ENCODE data around the gene WDR70. TPM values are rescaled to one million over a fixed set of nuclear protein-coding genes. Genes with fewer than 3 reads are reported as not detected.
"Not testable (repeated sequence)": the region's sequence is repeated elsewhere in the genome, so short reads cannot be mapped to it uniquely, and the experiment has no call there.

Gene WDR70
- total and polyA plus RNA-seq, 2 of the 8 experiments (the other 6 are each of a cell fraction or from before 2014, with no cell fraction given): 10.6 to 37.4 TPM

DNA sequence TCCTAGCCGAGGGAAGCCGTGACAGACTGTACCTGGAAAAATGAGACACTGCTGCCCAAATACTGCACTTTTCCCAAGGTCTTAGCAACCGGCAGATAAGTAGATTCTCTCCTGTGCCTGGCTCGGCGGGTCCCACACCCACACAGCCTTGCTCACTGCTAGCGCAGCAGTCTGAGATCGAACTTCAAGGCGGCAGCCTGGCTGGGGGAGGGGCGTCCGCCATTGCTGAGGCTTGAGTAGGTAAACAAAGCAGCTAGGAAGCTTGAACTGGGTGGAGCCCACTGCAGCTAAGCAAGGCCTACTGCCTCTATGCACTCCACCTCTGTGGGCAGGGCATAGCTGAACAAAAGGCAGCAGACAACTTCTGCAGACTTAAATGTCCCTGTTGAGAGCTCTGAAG is 309.8 kb downstream of the WDR70 start:
- H3K79me2 ChIP-seq (ENCODE audit: control insufficient read depth in 1 of 2, insufficient read depth in 2 of 2, low read length in 2 of 2); H2AK5ac ChIP-seq (ENCODE audit: low read depth, low read length); H2BK5ac ChIP-seq (ENCODE audit: low read depth, low read length); H3K4ac ChIP-seq (replicated peaks; ENCODE audit: insufficient read length, low read depth, low read length); H2BK20ac ChIP-seq (ENCODE audit: low read length); H3K27ac ChIP-seq (ENCODE audit: low read depth, low read length); H3K56ac ChIP-seq (replicated peaks; ENCODE audit: insufficient read length, low read depth, low read length); H3K4me3 ChIP-seq (ENCODE audit: extremely low read depth in 1 of 4, insufficient read depth in 2 of 4, low read depth in 3 of 4, low read length in 4 of 4); H2BK15ac ChIP-seq (ENCODE audit: low read length); FAIRE-seq; H3K14ac ChIP-seq (ENCODE audit: insufficient read length); H2BK12ac ChIP-seq (ENCODE audit: low read depth, low read length); H3K23ac ChIP-seq (ENCODE audit: insufficient read length); H3K18ac ChIP-seq (ENCODE audit: extremely low read depth, low read length); H3K79me1 ChIP-seq (ENCODE audit: low read depth, low read length); H3K23me2 ChIP-seq (ENCODE audit: low read depth, low read length); H4K91ac ChIP-seq (replicated peaks; ENCODE audit: insufficient read length, low read length); H4K20me1 ChIP-seq (replicated peaks in 1 of 2; ENCODE audit: control insufficient read depth in 1 of 2, insufficient read depth in 2 of 2, low read length in 2 of 2); H3K9me3 ChIP-seq (ENCODE audit: insufficient read depth in 2 of 2, low read depth in 1 of 2, low read length in 1 of 2); H3K36me3 ChIP-seq (ENCODE audit: control insufficient read depth in 2 of 4, insufficient read depth in 4 of 4, low read length in 3 of 4); POLR2A ChIA-PET (ENCODE audit: partially characterized antibody); H3K9ac ChIP-seq (replicated peaks in 1 of 4; ENCODE audit: extremely low read depth in 1 of 4, low read depth in 3 of 4, low read length in 3 of 4); H4K8ac ChIP-seq (ENCODE audit: extremely low read depth, insufficient read depth, low read length); H2BK120ac ChIP-seq (replicated peaks; ENCODE audit: low read depth, low read length); DNase-seq (ENCODE audit: low read depth in 1 of 2, low spot score in 2 of 2); H3K4me1 ChIP-seq (replicated peaks in 1 of 4; ENCODE audit: control insufficient read depth in 3 of 4, insufficient read depth in 4 of 4, low read length in 3 of 4); H2AFZ ChIP-seq (ENCODE audit: low read length); H4K5ac ChIP-seq (ENCODE audit: insufficient read length, low read depth, low read length); H3K4me2 ChIP-seq (ENCODE audit: insufficient read depth in 1 of 2, low read depth in 2 of 2, low read length in 2 of 2); H3K27me3 ChIP-seq (replicated peaks in 1 of 4; ENCODE audit: control insufficient read depth in 3 of 4, extremely low read depth in 1 of 4, insufficient read depth in 3 of 4, low read length in 3 of 4): not testable (repeated sequence)
- CTCF ChIA-PET (ENCODE audit: partially characterized antibody): interaction anchor here (1.8 kb wide), 1 partner anchor 34 kb away, joined by 4 read pairs; no protein-coding TSS in a partner anchor
- 79% methylated on average over 8 of the region's 10 CpGs; no CpG with 5 or more reads in 1 of the 2 experiments for WGBS, 2 experiments (ENCODE audit: extremely low coverage in 1 of 2, insufficient coverage in 1 of 2, insufficient read length in 1 of 2, insufficient replicate concordance in 2 of 2, low coverage in 1 of 2, low lambda C conversion rate in 2 of 2, missing lambda C conversion rate in 1 of 2)

DNA sequence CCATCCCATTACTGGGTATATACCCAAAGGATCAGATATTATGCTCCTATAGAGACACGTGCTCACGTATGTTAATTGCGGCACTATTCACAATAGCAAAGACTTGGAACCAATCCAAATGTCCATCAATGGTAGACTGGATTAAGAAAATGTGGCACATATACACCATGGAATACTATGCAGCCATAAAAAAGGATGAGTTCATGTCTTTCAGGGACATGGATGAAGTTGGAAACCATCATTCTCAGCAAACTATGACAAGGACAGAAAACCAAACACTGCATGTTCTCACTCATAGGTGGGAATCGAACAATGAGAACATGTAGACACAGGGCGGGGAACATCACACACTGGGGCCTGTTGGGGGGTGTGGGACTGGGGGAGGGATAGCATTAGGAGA is 315.2 kb downstream of the WDR70 start:
- H3K18ac ChIP-seq (ENCODE audit: extremely low read depth, low read length); H4K8ac ChIP-seq (ENCODE audit: extremely low read depth, insufficient read depth, low read length); H4K5ac ChIP-seq (ENCODE audit: insufficient read length, low read depth, low read length); H4K91ac ChIP-seq (replicated peaks; ENCODE audit: insufficient read length, low read length); H3K36me3 ChIP-seq (ENCODE audit: control insufficient read depth in 2 of 4, insufficient read depth in 4 of 4, low read length in 3 of 4); H3K27me3 ChIP-seq (replicated peaks in 1 of 4; ENCODE audit: control insufficient read depth in 3 of 4, extremely low read depth in 1 of 4, insufficient read depth in 3 of 4, low read length in 3 of 4); H3K4me3 ChIP-seq (ENCODE audit: extremely low read depth in 1 of 4, insufficient read depth in 2 of 4, low read depth in 3 of 4, low read length in 4 of 4); H3K9ac ChIP-seq (replicated peaks in 1 of 4; ENCODE audit: extremely low read depth in 1 of 4, low read depth in 3 of 4, low read length in 3 of 4); H2BK120ac ChIP-seq (replicated peaks; ENCODE audit: low read depth, low read length); H3K79me2 ChIP-seq (ENCODE audit: control insufficient read depth in 1 of 2, insufficient read depth in 2 of 2, low read length in 2 of 2); H3K9me3 ChIP-seq (ENCODE audit: insufficient read depth in 2 of 2, low read depth in 1 of 2, low read length in 1 of 2); H3K27ac ChIP-seq (ENCODE audit: low read depth, low read length); H3K4me2 ChIP-seq (ENCODE audit: insufficient read depth in 1 of 2, low read depth in 2 of 2, low read length in 2 of 2); POLR2A ChIA-PET (ENCODE audit: partially characterized antibody); H3K4me1 ChIP-seq (replicated peaks in 1 of 4; ENCODE audit: control insufficient read depth in 3 of 4, insufficient read depth in 4 of 4, low read length in 3 of 4); H2AFZ ChIP-seq (ENCODE audit: low read length); H3K4ac ChIP-seq (replicated peaks; ENCODE audit: insufficient read length, low read depth, low read length); DNase-seq (ENCODE audit: low read depth in 1 of 2, low spot score in 2 of 2); H3K56ac ChIP-seq (replicated peaks; ENCODE audit: insufficient read length, low read depth, low read length); H3K14ac ChIP-seq (ENCODE audit: insufficient read length); H2BK12ac ChIP-seq (ENCODE audit: low read depth, low read length); FAIRE-seq; H3K23me2 ChIP-seq (ENCODE audit: low read depth, low read length); H2BK20ac ChIP-seq (ENCODE audit: low read length); H2AK5ac ChIP-seq (ENCODE audit: low read depth, low read length); H3K79me1 ChIP-seq (ENCODE audit: low read depth, low read length); H3K23ac ChIP-seq (ENCODE audit: insufficient read length); CTCF ChIA-PET (ENCODE audit: partially characterized antibody); H4K20me1 ChIP-seq (replicated peaks in 1 of 2; ENCODE audit: control insufficient read depth in 1 of 2, insufficient read depth in 2 of 2, low read length in 2 of 2); H2BK15ac ChIP-seq (ENCODE audit: low read length); H2BK5ac ChIP-seq (ENCODE audit: low read depth, low read length): not testable (repeated sequence)
- WGBS, 2 experiments (ENCODE audit: extremely low coverage in 1 of 2, insufficient coverage in 1 of 2, insufficient read length in 1 of 2, insufficient replicate concordance in 2 of 2, low coverage in 1 of 2, low lambda C conversion rate in 2 of 2, missing lambda C conversion rate in 1 of 2): 92% methylated on average over 5 of the region's 5 CpGs; no CpG with 5 or more reads in 1 of the 2 experiments
